SJCRH30 (cell line): ENCODE results near the gene FAM186B. TPM values are rescaled to one million over a fixed set of nuclear protein-coding genes. Genes with fewer than 3 reads are reported as not detected.
"Not testable (repeated sequence)": the region's sequence is repeated elsewhere in the genome, so short reads cannot be mapped to it uniquely, and the experiment has no call there.

ENCODE experiments used
- DNase-seq, 2 experiments: peaks; one replicate each; pipeline ENCODE4 v3.0.0-alpha.2; 2015 to 2020
- H3K27ac ChIP-seq: fragments of 250-450 bp; sonication (Bioruptor Pico); 2 replicates; pipeline ENCODE4 v1.5.1; 2020; ENCODE audit warnings: mild to moderate bottlenecking, moderate library complexity
- H3K27me3 ChIP-seq: fragments of 250-450 bp; sonication (Bioruptor Pico); 2 replicates; pipeline ENCODE4 v1.5.1; 2020; ENCODE audit warnings: mild to moderate bottlenecking, moderate library complexity
- H3K36me3 ChIP-seq: fragments of 250-450 bp; sonication (Bioruptor Pico); 2 replicates; pipeline ENCODE4 v1.5.1; 2020; ENCODE audit warnings: mild to moderate bottlenecking, moderate library complexity
- H3K4me1 ChIP-seq: fragments of 250-450 bp; sonication (Bioruptor Pico); 2 replicates; pipeline ENCODE4 v1.5.1; 2020; ENCODE audit warnings: mild to moderate bottlenecking, moderate library complexity
- H3K4me3 ChIP-seq: fragments of 250-450 bp; sonication (Bioruptor Pico); 2 replicates; pipeline ENCODE4 v1.5.1; 2020; ENCODE audit warnings: mild to moderate bottlenecking, moderate library complexity
- H3K9me3 ChIP-seq: fragments of 250-450 bp; sonication (Bioruptor Pico); replicated peaks from 2 replicates; pipeline ENCODE4 v1.5.1; 2020; ENCODE audit warnings: mild to moderate bottlenecking, moderate library complexity
- total RNA-seq: library from RNA; depleted of rRNA; stranded (reverse); fragments of >200 nt; shearing (Covaris generic); gene quantifications from 2 replicates; pipeline ENCODE4 v1.2.3, GENCODE V29; 2014; rRNA removed

Gene FAM186B
- total RNA-seq: 0.10 and 0.18 TPM in 2 replicates

GRCh38 chr12:49605539-49605938 lies at the start of gene FAM186B:
Gene FAM186B (minus strand): TSS chr12:49605639. CDS start chr12:49605477, 162 bp downstream.
- H3K4me1 ChIP-seq, DNase-seq, H3K27me3 ChIP-seq, H3K9me3 ChIP-seq, H3K4me3 ChIP-seq, H3K36me3 ChIP-seq, H3K27ac ChIP-seq: not testable (repeated sequence)

- Histone ChIP-seq H3K4me3 (no peak overlapping the region), H3K4me1 (no peaks in the 10 kb centered on the region), H3K9me3 (no peaks in the 10 kb centered on the region), H3K36me3 (peaks cover 46% of the 10 kb centered on the region), H3K27ac (no peak overlapping the region), H3K27me3 (no peaks in the 10 kb centered on the region)
- no peak for DNase-seq
Measured at GRCh38 chr12:49654715-49655114, 49.3 kb upstream of the FAM186B start.

- H3K4me3 ChIP-seq: no peak overlapping the region
- no peak for DNase-seq
- H3K36me3 ChIP-seq: peaks cover 50% of the 10 kb centered on the region
- no peak overlapping the region for H3K27ac ChIP-seq
- no peaks in the 10 kb centered on the region for H3K27me3 ChIP-seq
- no peaks in the 10 kb centered on the region for H3K4me1 ChIP-seq
- no peaks in the 10 kb centered on the region for H3K9me3 ChIP-seq
Measured at GRCh38 chr12:49652921-49653520, 47.6 kb upstream of the FAM186B start.

DNA sequence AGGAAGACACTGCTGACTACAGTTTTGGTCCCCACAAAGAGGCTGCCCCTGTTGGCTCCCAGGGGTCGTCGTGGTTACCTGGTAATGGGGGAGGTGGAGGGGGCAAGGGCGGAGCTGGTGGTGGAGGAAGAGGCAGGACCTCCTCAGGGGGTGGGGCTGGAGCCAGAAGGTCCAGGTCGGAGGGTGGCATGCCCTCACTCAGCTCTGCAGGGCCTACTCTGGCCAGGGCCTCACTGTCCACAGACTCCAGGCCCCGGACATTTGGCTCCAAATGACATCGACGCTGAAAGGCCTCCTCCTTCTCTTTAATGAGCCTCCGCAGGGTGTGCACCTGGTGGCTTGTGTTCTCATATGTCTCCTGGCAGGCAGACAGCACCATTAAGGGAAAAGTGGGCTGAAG lies 46.4 kb upstream of the FAM186B start:
- Histone ChIP-seq H3K36me3 (peaks cover 45% of the 10 kb centered on the region), H3K27me3 (no peaks in the 10 kb centered on the region)

DNA sequence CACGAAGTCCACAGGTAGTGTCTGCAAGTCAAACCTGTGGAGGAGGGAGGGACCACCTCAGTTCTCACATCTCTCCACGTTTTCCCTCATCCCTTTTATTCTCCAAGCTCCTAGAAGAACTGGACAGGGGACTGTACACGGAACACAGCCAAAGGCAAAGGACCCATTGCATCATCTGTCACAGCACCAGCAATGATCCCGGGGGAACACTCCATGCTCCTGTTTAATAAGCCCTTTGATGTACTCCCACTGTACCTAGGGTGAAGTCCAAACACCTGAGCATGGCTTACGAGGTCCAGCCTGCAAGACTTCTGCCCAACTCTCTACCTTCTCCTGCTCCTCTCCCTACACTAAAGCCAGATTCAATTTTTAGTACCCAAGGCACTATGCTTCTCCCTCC lies 44.5 kb upstream of the FAM186B start:
- Histone ChIP-seq H3K9me3 (no peaks in the 10 kb centered on the region), H3K27me3 (no peaks in the 10 kb centered on the region), H3K4me3 (no peak overlapping the region), H3K36me3 (peaks cover 45% of the 10 kb centered on the region), H3K27ac (no peak overlapping the region), H3K4me1 (no peaks in the 10 kb centered on the region)
- DNase-seq: no peak

More for the DNA sequence above, 46.4 kb upstream of the FAM186B start:
- no peak overlapping the region for H3K4me3 ChIP-seq
- no peak overlapping the region for H3K27ac ChIP-seq
- no peaks in the 10 kb centered on the region for H3K4me1 ChIP-seq
- no peak for DNase-seq
- H3K9me3 ChIP-seq: no peaks in the 10 kb centered on the region

- Histone ChIP-seq H3K4me3 (no peak overlapping the region), H3K9me3 (no peaks in the 10 kb centered on the region), H3K4me1 (no peaks in the 10 kb centered on the region), H3K27me3 (no peaks in the 10 kb centered on the region), H3K36me3 (peaks cover 41% of the 10 kb centered on the region), H3K27ac (no peak overlapping the region)
- no peak for DNase-seq
Measured at GRCh38 chr12:49649445-49649844, 44.0 kb upstream of the FAM186B start.

GRCh38 chr12:49648712-49649003 lies 43.2 kb upstream of the FAM186B start:
- H3K9me3 ChIP-seq: no peaks in the 10 kb centered on the region
- no peak overlapping the region for H3K27ac ChIP-seq
- no peak overlapping the region for H3K4me3 ChIP-seq
- no peaks in the 10 kb centered on the region for H3K4me1 ChIP-seq
- H3K27me3 ChIP-seq: no peaks in the 10 kb centered on the region
- DNase-seq: no peak
- H3K36me3 ChIP-seq: peaks cover 46% of the 10 kb centered on the region

DNA sequence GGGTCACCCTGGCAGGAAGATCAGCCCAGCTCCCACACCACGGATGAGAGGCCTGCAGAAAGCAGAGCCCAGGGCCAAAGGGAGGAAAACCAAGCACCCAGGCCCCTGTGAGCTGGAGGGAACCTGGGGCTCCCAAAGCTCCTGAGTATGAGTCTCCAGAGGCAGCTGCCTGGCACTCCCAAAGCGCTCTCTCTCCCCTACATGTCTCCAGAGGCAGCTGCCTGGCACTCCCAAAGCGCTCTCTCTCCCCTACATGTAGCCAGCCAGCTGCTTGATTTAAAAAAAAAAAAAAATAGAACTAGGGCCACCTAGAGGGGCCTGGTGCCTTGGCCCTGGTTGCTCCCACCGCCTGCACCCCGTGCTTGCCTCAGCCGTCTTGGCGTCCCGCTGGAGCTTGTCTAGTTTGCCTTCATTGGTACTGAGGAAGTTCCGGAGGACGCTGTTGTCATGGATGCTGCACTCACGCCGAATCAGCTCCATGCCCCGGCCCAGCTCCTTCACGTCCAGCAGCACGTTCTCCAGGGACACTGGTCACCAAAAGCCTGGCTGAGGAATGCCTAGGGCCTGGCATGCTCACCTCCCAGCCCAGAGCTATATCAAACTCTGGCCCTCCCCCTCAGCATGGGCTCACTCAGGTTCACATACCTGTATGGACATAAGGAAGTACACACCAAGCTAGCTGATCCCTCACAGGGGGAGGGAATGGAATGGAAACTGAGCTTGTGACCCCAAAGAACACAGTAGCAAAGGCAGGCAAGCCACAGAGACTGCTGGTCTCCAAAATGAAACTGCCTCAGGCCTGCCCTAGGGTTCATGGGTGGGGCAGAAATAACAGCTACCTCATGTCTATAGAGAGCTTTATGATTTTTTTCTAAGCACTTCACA lies 42.6 kb upstream of the FAM186B start:
- DNase-seq: no peak
- no peaks in the 10 kb centered on the region for H3K9me3 ChIP-seq
- H3K27ac ChIP-seq: no peak overlapping the region
- no peaks in the 10 kb centered on the region for H3K4me1 ChIP-seq
- no peaks in the 10 kb centered on the region for H3K27me3 ChIP-seq
- peaks cover 50% of the 10 kb centered on the region for H3K36me3 ChIP-seq
- H3K4me3 ChIP-seq: no peak overlapping the region

DNA sequence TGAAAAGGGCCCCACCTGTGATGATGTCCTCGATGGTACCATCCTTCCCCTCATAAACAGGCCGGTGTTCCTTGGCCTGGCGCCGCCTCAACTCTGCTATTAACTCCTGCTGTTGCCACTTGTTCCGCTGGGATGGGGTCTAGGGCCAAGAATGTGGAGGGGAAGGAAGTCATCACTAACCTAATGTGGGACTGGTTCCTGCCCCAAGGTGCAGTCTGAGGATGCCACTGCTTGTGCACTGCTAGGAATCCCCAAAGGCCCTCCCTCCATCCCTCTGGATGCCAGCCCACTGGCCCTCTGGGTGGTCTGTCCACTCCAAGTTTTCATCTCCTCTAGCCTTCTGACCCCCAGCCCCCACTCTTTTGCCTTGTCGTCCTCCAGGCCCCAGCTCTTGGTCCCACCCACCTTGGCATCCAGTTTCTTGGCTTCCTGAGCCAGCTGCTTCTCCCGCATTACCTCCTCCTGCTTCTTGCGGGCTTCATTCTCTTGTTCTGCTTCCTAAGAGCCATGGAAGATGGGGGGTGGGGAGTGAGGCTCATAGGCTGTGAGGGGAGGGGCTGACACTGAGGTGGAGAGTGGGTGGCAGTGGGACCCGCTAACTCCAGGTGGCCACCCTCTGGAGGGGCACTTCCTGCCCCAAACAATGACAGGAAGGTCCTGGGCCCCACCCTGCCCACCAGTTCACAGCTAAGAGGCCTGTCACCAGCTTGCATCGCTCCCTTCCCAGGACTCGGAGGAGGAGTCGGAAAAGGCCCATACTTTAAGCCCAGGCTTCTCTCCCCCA lies 41.6 kb upstream of the FAM186B start:
- Histone ChIP-seq H3K27ac (no peak overlapping the region), H3K4me3 (no peak overlapping the region), H3K36me3 (peaks cover 47% of the 10 kb centered on the region)

GRCh38 chr12:49646331-49646830 lies 40.9 kb upstream of the FAM186B start:
- peaks cover 47% of the 10 kb centered on the region for H3K36me3 ChIP-seq
- no peaks in the 10 kb centered on the region for H3K9me3 ChIP-seq
- H3K27ac ChIP-seq: no peak overlapping the region
- no peaks in the 10 kb centered on the region for H3K4me1 ChIP-seq
- H3K4me3 ChIP-seq: no peak overlapping the region
- no peaks in the 10 kb centered on the region for H3K27me3 ChIP-seq
- DNase-seq: no peak

More for the DNA sequence above, 41.6 kb upstream of the FAM186B start:
- H3K27me3 ChIP-seq: no peaks in the 10 kb centered on the region
- no peaks in the 10 kb centered on the region for H3K4me1 ChIP-seq
- DNase-seq: no peak
- no peaks in the 10 kb centered on the region for H3K9me3 ChIP-seq

DNA sequence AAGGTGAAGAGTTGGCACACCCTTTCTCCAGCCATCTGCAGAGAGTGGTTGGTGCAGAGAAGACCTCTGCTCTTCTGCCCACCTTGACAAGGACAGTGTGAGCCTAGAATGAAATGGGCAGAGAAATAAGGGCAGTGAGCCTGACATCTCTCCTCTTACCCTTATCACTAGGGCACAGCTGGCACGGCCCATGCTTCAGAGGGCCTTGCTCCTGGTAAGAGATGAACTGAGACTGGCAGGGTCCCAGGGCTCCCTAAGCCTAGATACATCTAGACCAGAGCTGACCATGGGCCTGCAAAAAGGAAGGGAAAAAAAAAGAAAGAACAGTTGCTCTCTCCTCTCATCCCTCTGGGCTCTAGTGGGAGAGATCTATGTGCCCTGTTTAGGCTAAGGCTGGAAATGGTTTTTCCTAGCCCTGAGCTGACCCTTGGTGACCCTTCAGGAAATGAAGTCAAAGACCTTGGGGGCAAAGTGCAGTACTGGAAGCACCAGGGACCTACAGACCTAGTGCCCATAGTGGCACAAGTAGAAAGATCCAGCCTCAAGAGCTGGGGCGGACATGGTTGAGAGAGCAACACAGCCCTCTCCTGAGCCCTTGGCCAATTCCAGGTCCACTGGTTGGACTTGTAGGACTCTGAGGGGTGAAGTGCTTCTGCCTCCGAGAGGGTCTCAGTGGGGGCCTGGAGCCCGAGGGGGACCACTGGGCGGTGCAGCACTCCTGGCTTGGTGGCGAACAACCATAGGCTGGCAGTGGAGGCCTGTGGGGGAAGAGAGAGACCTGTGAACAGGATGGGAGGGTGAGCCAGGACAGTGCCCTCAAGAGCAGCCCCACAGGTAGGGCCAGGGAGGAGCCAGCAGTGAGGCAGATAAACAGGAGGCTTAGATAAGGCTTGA lies 40.0 kb upstream of the FAM186B start:
- Histone ChIP-seq H3K27me3 (no peaks in the 10 kb centered on the region), H3K9me3 (no peaks in the 10 kb centered on the region), H3K27ac (no peak overlapping the region), H3K4me1 (no peaks in the 10 kb centered on the region), H3K36me3 (peaks cover 43% of the 10 kb centered on the region), H3K4me3 (no peak overlapping the region)
- no peak for DNase-seq

DNA sequence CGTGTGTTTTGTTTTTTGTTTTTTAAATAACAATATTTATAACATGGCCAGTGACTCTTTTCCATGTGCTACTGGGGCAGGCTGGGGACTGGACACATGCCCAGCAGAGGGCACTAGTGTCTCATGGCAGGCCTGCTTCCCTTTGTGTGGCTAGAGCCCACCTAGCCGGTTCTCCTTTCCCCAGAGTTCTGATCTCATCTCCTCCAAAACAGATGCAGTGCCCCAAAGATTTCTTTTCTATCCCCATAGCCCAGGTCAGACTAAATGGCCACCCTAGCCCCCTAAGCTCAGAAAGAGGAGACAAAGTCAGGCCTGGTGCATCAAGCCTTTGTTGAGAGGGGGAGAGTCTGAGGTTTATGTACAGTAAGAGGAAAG lies 39.2 kb upstream of the FAM186B start:
- DNase-seq: peak; percentile 77 to 89
- no peak overlapping the region for H3K27ac ChIP-seq
- H3K4me1 ChIP-seq: no peaks in the 10 kb centered on the region
- H3K36me3 ChIP-seq: peaks cover 41% of the 10 kb centered on the region
- H3K9me3 ChIP-seq: no peaks in the 10 kb centered on the region
- H3K4me3 ChIP-seq: no peak overlapping the region
- H3K27me3 ChIP-seq: no peaks in the 10 kb centered on the region

GRCh38 chr12:49643961-49644619 lies 38.7 kb upstream of the FAM186B start:
- H3K27me3 ChIP-seq: no peaks in the 10 kb centered on the region
- peaks cover 41% of the 10 kb centered on the region for H3K36me3 ChIP-seq
- DNase-seq: no peak

DNA sequence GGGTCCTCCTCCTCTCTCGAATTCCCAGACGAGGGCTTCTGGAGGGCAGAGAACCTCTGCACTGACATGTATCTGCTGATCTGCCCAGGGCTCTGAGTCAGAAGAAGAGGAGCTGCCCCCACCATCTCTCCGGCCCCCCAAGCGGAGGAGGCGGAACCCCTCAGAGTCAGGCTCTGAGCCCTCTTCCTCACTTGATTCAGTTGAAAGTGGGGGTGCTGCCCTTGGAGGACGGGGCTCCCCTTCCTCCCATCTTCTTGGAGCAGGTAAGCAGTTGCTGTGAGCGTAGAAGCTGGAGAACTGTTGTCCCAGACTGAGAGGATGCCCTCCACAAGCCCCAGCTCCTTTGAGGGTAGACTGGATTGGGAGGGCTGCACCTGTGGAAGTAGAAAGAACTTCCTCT lies 37.7 kb upstream of the FAM186B start:
- H3K36me3 ChIP-seq: peaks cover 32% of the 10 kb centered on the region
- no peak overlapping the region for H3K27ac ChIP-seq
- no peak overlapping the region for H3K4me3 ChIP-seq
- DNase-seq: no peak
- no peaks in the 10 kb centered on the region for H3K9me3 ChIP-seq
- no peaks in the 10 kb centered on the region for H3K4me1 ChIP-seq
- no peaks in the 10 kb centered on the region for H3K27me3 ChIP-seq

More at GRCh38 chr12:49643961-49644619, 38.7 kb upstream of the FAM186B start:
- Histone ChIP-seq H3K4me1 (no peaks in the 10 kb centered on the region), H3K27ac (no peak overlapping the region), H3K4me3 (no peak overlapping the region), H3K9me3 (no peaks in the 10 kb centered on the region)
